Endothelial cell of umbilical vein (primary cell): ENCODE data around the gene GRID1. TPM values are rescaled to one million over a fixed set of nuclear protein-coding genes. Genes with fewer than 3 reads are reported as not detected.

Source experiments
- BruUV-seq: library from RNA; stranded (reverse); fragments of 400-500 nt; replicated peaks from 2 replicates; lab custom pipeline; 2021; lab: Mats Ljungman, UMichigan
- CTCF ChIA-PET: fragments of 300-600, 350-600 bp; sonication (Branson Sonifier 250); formaldehyde crosslinking; loops from one replicate; lab custom pipeline; 2021; ENCODE audit warnings: antibody characterized with exemption, inconsistent platforms; lab: Charles Lee
- POLR2A ChIA-PET: fragments of 300-600, 350-600 bp; sonication (Branson Sonifier 250); formaldehyde crosslinking; loops from one replicate; lab custom pipeline; 2021; ENCODE audit warnings: antibody characterized with exemption, inconsistent platforms; lab: Charles Lee
- DNase-seq: peaks from one replicate; pipeline ENCODE4 v3.0.0-alpha.2; 2011; ENCODE audit warnings: low read depth, low spot score
- FAIRE-seq: peaks from 2 replicates; lab custom pipeline; 2011; peaks lifted over from hg19 to GRCh38; lab: Jason Lieb, UNC
- H2AFZ ChIP-seq: 2 replicates; pipeline ENCODE4 v1.6.0; 2012; ENCODE audit warnings: low read depth, low read length, control low read depth, inconsistent platforms
- H3K27ac ChIP-seq: 2 replicates; pipeline ENCODE4 v1.5.1; 2011; ENCODE audit warnings: low read depth, mild to moderate bottlenecking, control low read depth, low read length, moderate library complexity; ENCODE audit not compliant: insufficient read depth
- H3K27me3 ChIP-seq, 2 experiments: 2 replicates each; pipeline versions ENCODE4 v1.6.0 to v1.6.1; 2011; ENCODE audit warnings: low read length in 2 of 2, mixed read lengths in 1 of 2; ENCODE audit not compliant: control insufficient read depth in 2 of 2, insufficient read depth in 2 of 2
- H3K36me3 ChIP-seq, 2 experiments: 2 replicates in 1 of 2; 3 replicates in 1 of 2; pipeline ENCODE4 v1.5.1; 2011; ENCODE audit warnings: low read length in 2 of 2, mild to moderate bottlenecking in 1 of 2, moderate library complexity in 1 of 2; ENCODE audit not compliant: control insufficient read depth in 2 of 2, insufficient read depth in 2 of 2; ENCODE audit errors: extremely low read depth in 1 of 2
- H3K4me1 ChIP-seq: 3 replicates; pipeline ENCODE4 v1.5.1; 2011; ENCODE audit warnings: mild to moderate bottlenecking, low read length; ENCODE audit not compliant: control insufficient read depth, insufficient read depth; ENCODE audit errors: extremely low read depth
- H3K4me2 ChIP-seq: 2 replicates; pipeline ENCODE4 v1.6.1; 2011; ENCODE audit warnings: low read length, control low read depth, mixed read lengths; ENCODE audit not compliant: insufficient read depth
- H3K4me3 ChIP-seq, 3 experiments: fragments of 200-600 bp in 1 of 3; sonication (generic), shearing (Covaris generic) in 1 of 3; replicated peaks in 1 of 3; 2 replicates each; pipeline ENCODE4 v1.5.1; 2011 to 2016; ENCODE audit warnings: control low read depth in 3 of 3, low read length in 3 of 3, mild to moderate bottlenecking in 2 of 3, inconsistent platforms in 1 of 3, low read depth in 1 of 3, moderate library complexity in 1 of 3; ENCODE audit not compliant: insufficient read depth in 1 of 3
- H3K79me2 ChIP-seq: 2 replicates; pipeline ENCODE4 v1.6.0; 2012; ENCODE audit warnings: low read length, inconsistent platforms; ENCODE audit not compliant: control insufficient read depth, insufficient read depth
- H3K9ac ChIP-seq: replicated peaks from 2 replicates; pipeline ENCODE3; 2011; ENCODE audit warnings: low read length, control low read depth; ENCODE audit not compliant: insufficient read depth; ENCODE audit errors: extremely low read depth
- H3K9me1 ChIP-seq: replicated peaks from 3 replicates; pipeline ENCODE4 v1.6.0; 2011; ENCODE audit warnings: mild to moderate bottlenecking, low read length; ENCODE audit not compliant: control insufficient read depth, insufficient read depth; ENCODE audit errors: extremely low read depth
- H3K9me3 ChIP-seq: replicated peaks from 2 replicates; pipeline ENCODE4 v1.5.1; 2012; ENCODE audit warnings: low read length, inconsistent platforms; ENCODE audit not compliant: control insufficient read depth, insufficient read depth
- H4K20me1 ChIP-seq: replicated peaks from 2 replicates; pipeline ENCODE3; 2011; ENCODE audit warnings: mild to moderate bottlenecking, low read length; ENCODE audit not compliant: control insufficient read depth, insufficient read depth; ENCODE audit errors: extremely low read depth
- EZH2 ChIP-seq: IDR thresholded peaks from 2 replicates; pipeline ENCODE4 v1.6.1; 2012; ENCODE audit warnings: borderline replicate concordance, low read depth, mild to moderate bottlenecking, moderate library complexity, low read length, inconsistent platforms; ENCODE audit not compliant: severe bottlenecking
- FOS ChIP-seq: IDR thresholded peaks from 2 replicates; pipeline ENCODE4 v1.6.1; 2011; ENCODE audit warnings: mild to moderate bottlenecking, low read length, moderate library complexity, borderline replicate concordance; ENCODE audit not compliant: insufficient read depth
- GATA2 ChIP-seq: IDR thresholded peaks from 2 replicates; pipeline ENCODE4 v1.7.0; 2011; ENCODE audit warnings: low read depth, mild to moderate bottlenecking, moderate library complexity, mixed read lengths, low read length; ENCODE audit not compliant: insufficient read length, insufficient read depth
- JUN ChIP-seq: IDR thresholded peaks from 2 replicates; pipeline ENCODE4 v1.6.1; 2011; ENCODE audit warnings: borderline replicate concordance, low read depth; ENCODE audit not compliant: insufficient read length, insufficient read depth
- MYC ChIP-seq: IDR thresholded peaks from one replicate; pipeline ENCODE4 v1.6.1; 2011; ENCODE audit warnings: mild to moderate bottlenecking, low read depth, low read length
- POLR2A ChIP-seq: IDR thresholded peaks from 2 replicates; pipeline ENCODE4 v1.6.1; 2012; ENCODE audit warnings: low read depth, mild to moderate bottlenecking, control low read depth, low read length
- POLR2AphosphoS5 ChIP-seq: IDR thresholded peaks from 2 replicates; pipeline ENCODE4 v1.6.1; 2012; ENCODE audit warnings: low read depth, mild to moderate bottlenecking, control low read depth, low read length, moderate library complexity; ENCODE audit not compliant: insufficient read depth
- dilution Hi-C: fragments of 300-500 bp; cut with MboI; formaldehyde crosslinking; loops from one replicate; pipeline ENCODE4 v1.15.0; 2019; ENCODE audit warnings: low sequenced_read_pairs; ENCODE audit not compliant: extremely low pct_ligation_motif_present
- intact Hi-C: fragments of 100-400 bp; cut with micrococcal nuclease; formaldehyde crosslinking; loops from one replicate; pipeline ENCODE4 v1.10.0; 2022
- polyA plus RNA-seq, 4 experiments: library from polyadenylated mRNA; depleted of rRNA in 3 of 4; stranded (reverse) in 3 of 4; unstranded in 1 of 4; fragments of >200 nt; gene quantifications; 2 replicates each; pipeline versions ENCODE4 v1.2.1 to v1.2.3, GENCODE V29; 2011 to 2012; ENCODE audit warnings: missing spikeins in 1 of 4
- total RNA-seq: library from RNA; stranded (reverse); gene quantifications from 2 replicates; pipeline ENCODE4 v1.2.3, GENCODE V29; 2021
- TF ChIP-seq, protein P1 (sequence below): IDR thresholded peaks from 2 replicates; pipeline ENCODE4 v1.6.1; 2011; ENCODE audit not compliant: insufficient read depth, insufficient read length
- TF ChIP-seq, protein P2 (sequence below), 2 donors: IDR thresholded peaks; 1 replicate in 1 of 2; 2 replicates in 1 of 2; pipeline ENCODE4 v1.5.1; 2011; ENCODE audit warnings: low read length in 2 of 2, mild to moderate bottlenecking in 2 of 2, moderate library complexity in 2 of 2, control low read depth in 1 of 2, inconsistent platforms in 1 of 2, low read depth in 1 of 2; ENCODE audit not compliant: insufficient read depth in 1 of 2; ENCODE audit errors: extremely low read depth in 1 of 2

The GRID1 gene
- total and polyA plus RNA-seq, 2 donors (not counting 3 experiments of a cell fraction or from before 2014, with no cell fraction given), result not detected

DNA sequence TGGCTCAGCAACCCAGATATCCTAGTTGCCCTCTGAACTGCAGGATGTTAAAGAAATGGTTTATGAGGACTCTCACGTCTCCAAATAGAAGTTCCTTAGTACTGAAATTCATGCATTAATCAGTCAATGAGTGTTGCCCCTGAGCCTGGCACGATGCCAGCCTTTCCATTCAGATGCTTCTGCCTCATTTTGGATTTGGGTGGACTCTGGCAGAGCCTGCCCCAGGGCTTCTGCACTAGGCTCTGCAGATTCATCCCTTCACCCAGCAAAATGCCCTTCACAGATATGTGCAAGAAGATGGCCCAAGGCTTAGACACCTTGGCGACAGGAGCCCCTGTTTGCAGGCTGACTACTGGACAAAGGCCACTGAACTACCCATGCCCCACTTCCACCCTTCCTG, 747.8 kb downstream of the GRID1 start:
- ChIA-PET CTCF (no interaction called here), POLR2A (no interaction called here)
- Histone ChIP-seq H3K27ac (no peak overlapping the region), H4K20me1 (no peaks in the 10 kb centered on the region), H3K79me2 (no peaks in the 10 kb centered on the region), H3K9me1 (no peaks in the 10 kb centered on the region), H3K4me3 (no peak overlapping the region), H2AFZ (no peak overlapping the region), H3K4me1 (no peaks in the 10 kb centered on the region), H3K9ac (no peak overlapping the region), H3K4me2 (no peak overlapping the region), H3K9me3 (no peaks in the 10 kb centered on the region), H3K36me3 (no peaks in the 10 kb centered on the region), H3K27me3 (no peaks in the 10 kb centered on the region)
- intact Hi-C loops (no loop called here), dilution Hi-C loops (no loop called here)
- no peak for DNase-seq
- no peak for FAIRE-seq
- BruUV-seq, result no TSS peak
- TF ChIP-seq JUN, result no peak
- no peak for TF ChIP-seq MYC
- no peak for TF ChIP-seq GATA2
- TF ChIP-seq, protein P1, sequence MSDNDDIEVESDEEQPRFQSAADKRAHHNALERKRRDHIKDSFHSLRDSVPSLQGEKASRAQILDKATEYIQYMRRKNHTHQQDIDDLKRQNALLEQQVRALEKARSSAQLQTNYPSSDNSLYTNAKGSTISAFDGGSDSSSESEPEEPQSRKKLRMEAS, result no peak
- no peak for TF ChIP-seq POLR2AphosphoS5
- TF ChIP-seq, protein P2, sequence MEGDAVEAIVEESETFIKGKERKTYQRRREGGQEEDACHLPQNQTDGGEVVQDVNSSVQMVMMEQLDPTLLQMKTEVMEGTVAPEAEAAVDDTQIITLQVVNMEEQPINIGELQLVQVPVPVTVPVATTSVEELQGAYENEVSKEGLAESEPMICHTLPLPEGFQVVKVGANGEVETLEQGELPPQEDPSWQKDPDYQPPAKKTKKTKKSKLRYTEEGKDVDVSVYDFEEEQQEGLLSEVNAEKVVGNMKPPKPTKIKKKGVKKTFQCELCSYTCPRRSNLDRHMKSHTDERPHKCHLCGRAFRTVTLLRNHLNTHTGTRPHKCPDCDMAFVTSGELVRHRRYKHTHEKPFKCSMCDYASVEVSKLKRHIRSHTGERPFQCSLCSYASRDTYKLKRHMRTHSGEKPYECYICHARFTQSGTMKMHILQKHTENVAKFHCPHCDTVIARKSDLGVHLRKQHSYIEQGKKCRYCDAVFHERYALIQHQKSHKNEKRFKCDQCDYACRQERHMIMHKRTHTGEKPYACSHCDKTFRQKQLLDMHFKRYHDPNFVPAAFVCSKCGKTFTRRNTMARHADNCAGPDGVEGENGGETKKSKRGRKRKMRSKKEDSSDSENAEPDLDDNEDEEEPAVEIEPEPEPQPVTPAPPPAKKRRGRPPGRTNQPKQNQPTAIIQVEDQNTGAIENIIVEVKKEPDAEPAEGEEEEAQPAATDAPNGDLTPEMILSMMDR (IDR thresholded peaks at IDR 0.05; ENCODE audit: extremely low read depth in 1 of 2, insufficient read depth in 1 of 2, low read depth in 1 of 2, low read length in 2 of 2), result no peak
- no peak for TF ChIP-seq POLR2A
- no peak for TF ChIP-seq FOS
- no peak for TF ChIP-seq EZH2
